Measurements from ENCODE around the gene BDKRB2. TPM values are rescaled to one million over a fixed set of nuclear protein-coding genes. Genes with fewer than 3 reads are reported as not detected.
A peak's percentile ranks its signal among the peaks of the same experiment; 100 is the strongest.

The BDKRB2 gene
- total RNA-seq, 1 experiment from 2014 or later, result 8.8 TPM

DNA sequence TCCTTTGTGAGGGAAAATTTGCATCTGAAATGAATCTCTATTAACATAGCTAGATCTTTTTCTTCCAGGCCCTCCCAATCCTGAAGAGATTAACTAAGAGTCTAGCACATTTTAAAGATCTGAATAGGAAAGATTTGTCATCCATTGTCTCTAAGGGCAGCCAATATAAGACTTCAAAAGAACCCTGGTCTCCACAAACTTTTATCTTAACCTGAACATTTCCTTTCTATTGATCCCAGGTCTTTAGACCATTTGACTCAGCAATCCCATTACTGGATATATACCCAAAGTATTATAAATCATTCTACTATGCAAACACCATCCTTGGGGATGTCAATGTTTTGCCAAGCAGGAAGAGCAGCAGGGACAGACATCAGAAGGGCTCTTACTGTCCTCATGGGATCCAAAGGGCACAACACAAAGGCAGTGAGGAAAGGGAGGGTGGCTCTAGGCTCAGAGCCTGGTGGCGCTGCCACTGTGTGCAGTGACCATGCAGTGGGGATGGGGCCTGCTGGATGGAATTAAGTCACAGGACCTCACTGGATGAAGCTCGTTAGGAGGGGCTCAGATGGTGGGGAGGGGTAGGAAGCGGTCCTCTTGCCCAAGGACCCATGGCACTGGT is 12.7 kb upstream of the BDKRB2 start:
- H3K27me3 ChIP-seq, result no peaks in the 10 kb centered on the region
- DNase-seq, result no peak
- H3K9me3 ChIP-seq, result no peaks in the 10 kb centered on the region
- H3K4me3 ChIP-seq, result no peak overlapping the region
- no peaks in the 10 kb centered on the region for H3K36me3 ChIP-seq

DNA sequence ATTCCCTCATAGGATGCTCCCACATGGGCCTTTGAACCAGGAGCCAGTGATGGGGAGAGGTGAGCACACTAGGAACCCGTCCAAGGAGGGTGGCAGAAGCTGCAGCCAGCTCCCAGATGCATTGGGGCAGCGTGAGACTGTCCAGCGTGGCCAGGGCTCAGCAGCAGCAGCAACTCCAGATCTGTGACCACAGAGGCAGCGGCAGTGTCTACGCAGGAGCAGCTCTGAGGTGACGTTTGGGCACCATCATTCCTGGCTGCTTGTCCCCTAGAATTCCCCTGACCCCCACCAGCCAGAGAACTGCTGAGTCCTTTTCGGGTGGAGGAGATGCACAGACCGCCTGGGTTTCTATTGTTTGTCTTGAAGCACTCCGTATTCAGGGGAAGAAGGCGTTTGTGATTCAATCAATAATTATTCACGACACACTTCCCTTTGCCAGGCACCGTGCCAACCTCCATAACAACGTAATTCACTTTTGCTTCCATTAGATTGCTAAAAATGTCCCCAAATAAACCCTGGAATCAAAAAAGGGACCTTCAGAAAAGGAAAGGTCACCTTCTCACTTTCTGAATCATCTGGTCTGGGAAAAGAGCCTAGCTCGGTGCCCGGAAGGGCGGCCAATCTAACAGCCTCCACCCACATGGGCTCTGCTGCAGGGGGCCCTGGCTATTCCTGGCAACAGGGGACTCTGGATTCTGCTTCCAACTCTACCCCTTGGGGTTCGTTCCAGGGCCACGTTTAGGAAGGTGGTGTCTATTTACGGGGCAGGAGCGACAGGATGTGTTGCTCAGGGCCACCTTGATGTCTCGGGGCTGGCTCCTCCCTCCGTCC is 11.4 kb upstream of the BDKRB2 start:
- H3K9me3 ChIP-seq, result no peaks in the 10 kb centered on the region
- no peak overlapping the region for H3K4me3 ChIP-seq
- DNase-seq, result no peak
- no peaks in the 10 kb centered on the region for H3K27me3 ChIP-seq
- no peaks in the 10 kb centered on the region for H3K36me3 ChIP-seq

DNA sequence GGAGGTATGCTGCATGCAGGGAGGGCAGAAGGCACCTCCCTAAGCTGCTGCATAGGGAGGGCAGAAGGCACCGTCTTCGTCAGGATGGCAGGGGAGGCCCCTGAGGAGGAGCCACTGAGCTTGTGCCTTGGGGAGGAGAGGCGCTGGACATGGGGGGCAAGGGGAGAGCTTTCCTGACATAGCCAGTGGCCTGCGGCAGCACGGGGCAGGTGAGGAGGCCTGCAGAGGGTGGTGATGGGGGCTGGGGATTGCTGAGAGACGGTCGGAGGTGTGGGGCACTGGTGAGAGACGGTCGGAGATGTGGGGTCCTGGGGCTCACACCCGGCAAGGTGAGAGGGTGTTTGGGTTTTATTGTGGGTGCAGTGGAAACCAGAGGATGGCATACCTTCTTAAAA is 10.4 kb upstream of the BDKRB2 start:
- Histone ChIP-seq H3K27me3 (no peaks in the 10 kb centered on the region), H3K36me3 (no peaks in the 10 kb centered on the region), H3K9me3 (no peaks in the 10 kb centered on the region), H3K4me3 (no peak overlapping the region)
- DNase-seq, result no peak

DNA sequence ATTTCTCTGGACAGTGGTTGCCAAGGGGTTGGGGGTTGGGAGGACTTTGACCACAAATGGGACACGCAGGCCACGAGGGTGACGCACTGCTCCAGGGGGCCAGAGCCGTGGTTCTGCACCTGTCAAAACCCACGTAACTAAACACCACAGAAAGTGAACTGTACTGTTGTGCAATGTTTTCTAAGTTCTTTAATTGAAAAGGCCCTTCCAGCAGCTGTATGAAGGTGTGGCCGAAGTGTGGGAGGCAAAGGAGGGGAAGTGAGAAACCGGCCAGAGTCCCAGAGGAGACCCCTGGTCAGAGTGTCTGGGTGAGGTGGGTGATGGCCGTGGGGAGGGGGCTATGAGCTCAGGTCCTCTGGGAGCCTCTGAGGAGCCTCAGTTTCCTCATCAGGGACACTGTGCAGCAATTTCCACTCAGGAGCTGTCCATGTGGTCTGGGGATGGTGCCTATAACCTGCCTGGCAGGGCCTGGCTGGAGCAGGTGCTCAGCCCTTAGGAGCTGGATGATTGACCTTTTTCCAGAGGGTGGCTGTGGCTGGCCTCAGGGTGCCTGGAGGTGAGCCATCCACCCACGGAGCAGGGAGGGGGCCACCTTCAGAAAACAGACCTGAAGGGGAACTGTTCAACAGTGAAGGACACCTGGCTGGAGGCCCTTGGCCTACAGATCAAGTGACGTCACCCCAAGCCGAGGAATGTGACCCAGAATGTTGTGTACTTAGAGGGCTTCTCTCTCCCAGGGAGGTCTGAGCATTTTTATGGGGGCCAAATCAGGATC is 9.8 kb upstream of the BDKRB2 start:
- H3K4me3 ChIP-seq, result no peak overlapping the region
- H3K36me3 ChIP-seq, result no peaks in the 10 kb centered on the region
- H3K9me3 ChIP-seq, result no peaks in the 10 kb centered on the region
- DNase-seq, result no peak
- H3K27me3 ChIP-seq, result no peaks in the 10 kb centered on the region

DNA sequence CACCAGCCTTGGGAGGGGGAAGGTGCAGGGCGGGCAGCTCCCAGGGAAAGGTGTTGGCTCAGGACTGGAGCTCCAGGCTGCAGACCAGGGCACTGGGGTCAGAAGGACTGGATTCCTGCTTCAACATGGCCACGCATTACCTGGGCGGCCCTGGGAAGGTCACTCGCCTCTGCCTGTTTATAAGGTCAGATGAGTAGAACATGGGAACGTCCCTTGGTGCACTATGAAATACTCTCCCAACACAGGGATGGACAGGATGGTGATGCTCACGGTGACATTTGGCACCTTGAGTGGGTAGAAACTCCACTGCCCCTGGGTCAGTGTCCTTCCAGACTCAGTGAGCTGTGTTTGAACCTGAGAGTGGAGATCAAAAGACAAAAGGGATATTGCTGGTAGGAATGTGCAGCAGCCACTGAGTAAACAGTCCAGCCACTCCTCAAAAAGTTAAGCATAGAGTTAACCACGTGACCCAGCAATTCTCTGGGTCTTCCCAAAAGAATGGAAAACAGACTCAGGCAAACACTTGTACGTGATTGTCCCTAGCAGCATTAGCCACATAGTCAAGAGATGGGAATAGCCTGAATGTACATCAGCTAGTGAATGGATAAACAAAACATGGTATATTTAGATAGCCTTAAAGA is 9.1 kb upstream of the BDKRB2 start:
- H3K4me3 ChIP-seq, result no peak overlapping the region
- no peaks in the 10 kb centered on the region for H3K27me3 ChIP-seq
- no peak for DNase-seq
- H3K36me3 ChIP-seq, result no peaks in the 10 kb centered on the region
- H3K9me3 ChIP-seq, result no peaks in the 10 kb centered on the region

DNA sequence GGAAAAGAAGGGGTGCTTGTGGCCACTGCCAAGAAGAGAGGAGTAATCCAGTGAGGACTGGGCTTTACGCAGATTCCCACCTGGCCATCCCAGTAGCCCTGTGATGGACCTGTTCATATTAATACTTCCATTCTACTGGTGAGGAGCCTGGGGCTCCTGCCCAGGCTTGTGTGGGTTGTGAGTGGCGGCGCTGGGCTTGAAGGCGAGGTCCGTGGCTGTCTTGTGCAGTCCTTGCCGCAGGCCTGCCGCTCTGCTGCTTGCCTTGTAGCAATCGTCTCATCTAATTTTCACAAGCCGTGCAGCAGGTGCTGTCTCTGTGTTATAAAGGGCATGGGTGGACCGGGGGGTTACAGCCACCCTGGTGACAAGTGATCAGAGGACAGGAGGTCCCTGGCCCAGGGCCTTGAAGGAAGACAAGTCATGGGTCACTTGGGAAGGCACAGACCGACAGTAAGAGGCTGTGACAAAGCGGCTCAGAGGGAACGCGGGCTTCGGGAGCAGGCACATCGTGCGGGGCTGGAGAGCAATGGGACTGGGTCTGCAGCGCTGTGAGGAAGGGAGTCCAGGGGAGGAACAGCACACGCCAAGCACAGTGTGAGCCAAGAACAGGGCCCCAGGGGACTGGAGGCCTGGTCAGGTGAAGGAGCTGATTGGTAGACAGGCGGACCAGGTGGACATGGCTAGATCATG is 7.3 kb upstream of the BDKRB2 start:
- Histone ChIP-seq H3K9me3 (no peaks in the 10 kb centered on the region), H3K27me3 (no peaks in the 10 kb centered on the region), H3K4me3 (no peak overlapping the region), H3K36me3 (no peaks in the 10 kb centered on the region)
- no peak for DNase-seq

DNA sequence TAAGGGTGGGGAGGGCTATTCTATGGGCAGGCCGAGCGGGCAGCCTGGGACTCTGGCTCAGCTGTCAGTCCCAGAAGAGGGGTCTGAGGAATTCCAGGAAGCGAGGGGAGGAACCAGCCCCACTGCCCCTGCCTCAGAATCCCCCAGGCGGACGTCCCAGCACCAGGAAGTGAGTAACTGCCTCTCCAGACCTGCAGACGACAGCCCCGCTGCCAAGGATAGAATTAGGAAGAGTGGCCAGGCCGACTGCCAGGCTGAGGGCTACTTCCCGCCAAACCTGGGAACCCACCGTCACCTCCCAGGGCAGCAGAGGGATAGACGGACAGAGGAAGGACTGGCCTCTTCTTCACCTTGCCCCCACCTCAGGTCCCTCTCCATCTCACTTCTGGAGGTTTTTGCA is 6.7 kb upstream of the BDKRB2 start:
- Histone ChIP-seq H3K4me3 (no peak overlapping the region), H3K9me3 (no peaks in the 10 kb centered on the region), H3K27me3 (no peaks in the 10 kb centered on the region), H3K36me3 (no peaks in the 10 kb centered on the region)
- DNase-seq, result no peak

DNA sequence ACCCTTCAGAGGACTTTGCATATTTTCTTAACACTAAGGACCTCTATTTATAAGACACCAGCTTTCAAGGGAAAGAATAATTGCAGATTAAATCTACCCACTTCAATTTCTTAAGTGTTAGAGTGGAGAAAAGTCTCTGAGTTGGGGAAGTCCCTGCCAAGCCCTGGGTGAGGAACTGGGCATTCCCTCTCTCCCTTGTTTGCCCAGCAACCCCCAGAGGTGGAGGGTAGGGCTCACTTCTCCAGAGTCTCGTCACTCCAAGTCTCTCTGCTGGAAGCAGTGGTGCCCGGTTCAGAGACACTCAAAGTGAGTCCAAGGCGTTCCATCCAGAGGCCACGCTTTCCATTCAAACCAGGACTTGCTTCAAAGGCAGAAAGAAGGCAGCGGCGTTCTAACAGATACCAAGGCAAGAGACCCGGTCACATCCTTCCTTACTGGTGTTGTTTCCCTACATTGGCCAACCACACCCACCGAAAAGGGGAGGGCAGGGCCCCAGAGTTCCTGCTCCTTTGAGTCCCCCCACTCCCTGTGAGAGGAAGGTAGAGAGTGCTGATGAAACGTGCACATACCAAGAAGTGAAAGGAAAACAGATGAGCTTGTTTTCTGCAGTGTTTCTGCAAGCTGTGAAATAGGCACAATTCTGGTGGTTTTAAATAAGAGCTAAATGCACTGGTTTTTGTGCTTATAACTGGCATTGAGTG is 6.1 kb upstream of the BDKRB2 start:
- peak; percentile 30 for DNase-seq
- Histone ChIP-seq H3K36me3 (no peaks in the 10 kb centered on the region), H3K9me3 (no peaks in the 10 kb centered on the region), H3K27me3 (no peaks in the 10 kb centered on the region), H3K4me3 (0 out of 2 replicates have a peak overlapping the region, but pooled peaks have one; percentile 2)

DNA sequence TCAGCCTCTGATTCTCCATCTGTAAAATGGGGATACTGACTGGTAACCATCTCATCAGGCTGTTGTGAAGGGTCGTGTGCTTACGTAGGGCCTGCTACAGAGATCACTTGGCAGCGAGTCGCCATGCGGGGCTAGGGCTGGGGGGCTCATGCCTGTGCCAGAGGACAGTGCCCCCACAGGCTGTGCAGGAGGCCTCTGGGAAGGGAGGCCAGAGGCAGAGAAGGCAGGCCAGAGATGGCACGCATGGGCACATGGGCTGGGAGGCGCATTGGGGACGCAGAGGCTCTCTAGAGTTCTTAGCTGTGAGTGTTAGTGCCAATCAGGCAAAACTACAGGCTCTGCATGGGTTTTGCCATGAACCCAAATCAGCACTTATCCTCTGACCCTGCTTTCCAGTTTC is 3.5 kb upstream of the BDKRB2 start:
- H3K9me3 ChIP-seq, result no peaks in the 10 kb centered on the region
- H3K4me3 ChIP-seq, result no peak overlapping the region
- H3K36me3 ChIP-seq, result no peaks in the 10 kb centered on the region
- DNase-seq, result no peak
- H3K27me3 ChIP-seq, result no peaks in the 10 kb centered on the region

DNA sequence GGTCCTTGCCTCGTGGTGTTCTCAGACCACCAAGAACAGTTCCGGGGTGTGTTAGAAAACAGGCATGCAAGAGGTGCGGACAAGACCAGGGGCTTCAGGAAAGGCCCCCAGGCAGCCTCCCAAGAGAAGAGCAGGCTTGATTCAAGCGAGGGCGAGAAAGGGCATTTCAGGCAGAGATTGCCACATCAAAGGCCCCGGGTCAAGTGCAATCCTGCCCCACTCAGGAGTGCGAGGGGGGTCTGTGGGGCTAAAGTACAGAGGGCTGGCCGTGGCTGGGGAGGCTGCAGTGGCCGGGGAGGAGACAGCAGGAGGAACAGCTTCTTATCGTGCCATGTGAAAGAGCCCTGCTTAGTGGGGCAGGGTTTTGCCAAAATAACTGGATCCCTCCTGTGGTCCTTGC is 2.7 kb upstream of the BDKRB2 start:
- no peak overlapping the region for H3K4me3 ChIP-seq
- H3K27me3 ChIP-seq, result no peaks in the 10 kb centered on the region
- no peaks in the 10 kb centered on the region for H3K9me3 ChIP-seq
- no peak for DNase-seq
- H3K36me3 ChIP-seq, result no peaks in the 10 kb centered on the region

DNA sequence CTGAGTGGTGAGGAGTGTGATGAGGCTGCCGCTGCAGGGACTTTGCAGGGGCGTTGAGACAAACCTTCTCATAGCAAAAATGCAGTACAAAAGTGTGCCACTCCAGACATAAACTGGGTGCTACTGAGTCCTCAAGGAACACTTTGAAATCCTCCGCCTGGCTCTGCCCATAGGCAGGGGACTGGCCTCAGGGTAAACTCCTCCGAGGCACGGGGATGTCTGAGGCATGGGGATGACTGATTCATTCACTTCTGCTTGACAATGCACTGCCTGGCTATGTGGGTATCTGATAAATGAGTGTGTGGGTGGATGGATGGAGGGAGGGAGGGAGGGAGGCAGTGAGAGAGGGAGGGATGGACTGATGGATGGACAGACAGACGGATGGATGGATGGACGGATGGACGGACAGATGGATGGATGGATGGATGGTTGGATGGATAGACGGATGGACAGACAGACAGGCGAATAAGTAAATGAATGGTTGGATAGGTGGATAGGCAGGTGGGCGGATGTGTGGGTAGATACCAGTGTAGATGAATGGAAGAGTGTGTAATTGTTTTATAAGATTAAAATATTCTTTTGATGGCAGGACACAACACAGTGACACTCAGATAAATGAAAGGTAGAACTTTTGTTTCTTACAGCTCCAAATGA is 2.1 kb upstream of the BDKRB2 start:
- no peak overlapping the region for H3K4me3 ChIP-seq
- H3K9me3 ChIP-seq, result no peaks in the 10 kb centered on the region
- no peaks in the 10 kb centered on the region for H3K36me3 ChIP-seq
- no peaks in the 10 kb centered on the region for H3K27me3 ChIP-seq
- no peak for DNase-seq

DNA sequence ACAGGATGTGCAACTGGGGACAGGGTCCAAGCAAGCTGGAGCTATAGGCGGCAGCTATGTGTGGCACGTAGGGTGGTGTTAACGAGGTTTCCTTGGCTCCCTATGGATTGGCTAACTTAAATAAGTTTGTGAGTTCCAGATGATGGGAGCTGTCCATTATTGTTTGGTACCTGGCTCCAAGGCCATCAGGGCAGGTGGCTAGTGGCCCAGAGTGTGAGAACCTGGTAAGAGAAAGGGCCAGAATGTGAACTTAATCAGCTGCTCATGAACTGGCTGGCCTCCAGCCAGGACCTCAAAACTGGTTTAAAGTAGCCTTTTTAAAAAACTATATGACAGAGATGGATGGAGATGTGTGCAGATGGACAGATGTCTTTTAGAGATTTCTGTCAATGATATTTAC is 1.5 kb upstream of the BDKRB2 start:
- Histone ChIP-seq H3K9me3 (no peaks in the 10 kb centered on the region), H3K27me3 (no peaks in the 10 kb centered on the region), H3K36me3 (no peaks in the 10 kb centered on the region), H3K4me3 (no peak overlapping the region)
- DNase-seq, result no peak

DNA sequence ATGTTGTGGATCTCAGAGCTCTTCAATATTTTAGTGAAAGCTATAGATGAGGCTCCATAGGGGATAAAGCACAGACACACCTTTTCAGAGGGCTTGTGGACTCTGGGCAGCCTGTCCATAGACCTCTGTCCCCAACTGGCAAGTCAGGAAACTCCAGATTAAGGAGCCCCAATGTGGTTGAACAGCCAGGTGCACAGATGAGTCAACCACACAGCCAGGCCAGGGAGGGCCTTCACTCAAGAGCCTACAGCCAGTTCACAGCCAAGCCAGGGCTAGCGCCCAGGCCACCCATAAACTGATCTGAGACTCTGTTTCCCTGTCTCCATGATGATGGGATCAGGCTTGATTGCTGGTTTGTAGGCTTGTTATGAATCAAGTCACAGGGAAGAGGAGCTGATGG is 1.0 kb upstream of the BDKRB2 start:
- no peaks in the 10 kb centered on the region for H3K36me3 ChIP-seq
- no peaks in the 10 kb centered on the region for H3K27me3 ChIP-seq
- no peak overlapping the region for H3K4me3 ChIP-seq
- no peak for DNase-seq
- H3K9me3 ChIP-seq, result no peaks in the 10 kb centered on the region

DNA sequence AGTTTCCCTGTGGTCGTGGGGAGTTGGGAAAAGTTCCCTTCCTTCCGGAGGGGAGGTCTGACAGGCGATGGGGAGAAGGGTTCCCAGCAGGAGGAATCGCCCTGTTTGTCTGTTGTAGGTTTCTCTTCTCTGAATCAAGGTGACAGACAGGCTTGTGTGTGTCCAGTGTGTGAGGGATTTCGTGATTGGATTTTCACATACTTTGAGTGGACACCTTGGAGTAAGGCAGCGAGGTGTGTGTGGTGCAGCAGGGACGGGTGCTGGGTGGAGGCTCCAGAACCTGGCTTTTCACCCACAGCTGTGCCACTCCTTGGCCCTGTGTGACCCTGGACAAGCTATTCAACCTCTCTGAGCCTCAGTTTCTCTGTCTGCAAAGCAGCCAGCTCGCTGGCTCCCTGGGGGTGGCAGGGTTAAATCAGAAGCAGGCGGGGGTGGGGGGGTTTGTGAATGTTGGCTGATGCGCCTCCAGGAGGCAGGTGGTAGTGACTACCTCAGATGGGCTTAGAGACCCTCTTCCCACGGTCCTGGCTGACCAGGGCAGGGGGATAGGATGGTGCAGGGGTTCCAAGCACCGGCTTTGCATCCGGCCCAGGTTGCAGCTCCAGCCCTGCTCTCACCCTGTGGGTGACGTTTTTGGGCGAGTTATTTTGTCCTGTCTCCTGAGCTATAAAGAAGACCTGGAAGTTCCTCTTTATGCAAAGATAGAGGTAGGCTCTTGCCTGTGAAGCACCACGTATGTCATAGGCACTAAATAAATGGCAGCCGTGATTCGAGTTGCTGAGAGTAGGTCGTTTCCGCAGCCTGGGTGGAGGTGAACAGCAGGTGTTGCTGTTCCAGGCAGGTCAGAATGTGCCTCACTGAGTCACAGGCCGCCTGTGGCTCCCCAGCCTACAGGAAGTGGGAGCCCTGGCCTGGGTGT is 679 bp downstream of the BDKRB2 start:
- DNase-seq, result no peak
- H3K27me3 ChIP-seq, result no peaks in the 10 kb centered on the region

DNA sequence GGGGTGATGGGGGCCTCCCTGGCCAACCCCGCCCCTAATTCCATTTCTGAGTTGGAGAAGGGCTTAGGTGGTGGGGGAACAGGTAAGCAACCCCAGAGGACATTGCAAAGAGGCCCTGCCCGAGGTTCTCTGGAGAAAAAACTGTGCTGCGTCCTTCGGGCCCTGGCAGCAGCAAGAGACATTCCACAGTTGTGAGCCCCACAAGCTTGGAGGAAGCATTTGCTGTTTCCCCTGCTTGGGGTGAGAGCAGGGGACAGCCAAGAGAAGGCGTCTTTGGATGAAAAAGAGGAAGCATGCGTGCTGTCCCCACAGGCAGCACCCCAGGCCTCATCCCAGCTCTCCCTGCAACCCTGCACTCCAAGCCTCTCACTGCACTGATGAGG is 1.3 kb downstream of the BDKRB2 start:
- Histone ChIP-seq H3K4me3 (peak overlapping the region; percentile 58), H3K27me3 (no peaks in the 10 kb centered on the region), H3K36me3 (peaks cover 2% of the 10 kb centered on the region; the same call in 1 of the 2 replicates), H3K9me3 (no peaks in the 10 kb centered on the region)
- no peak for DNase-seq

More for the DNA sequence above, 679 bp downstream of the BDKRB2 start:
- Histone ChIP-seq H3K9me3 (no peaks in the 10 kb centered on the region), H3K36me3 (peaks cover under 1% of the 10 kb centered on the region; the same call in 1 of the 2 replicates), H3K4me3 (peak overlapping the region; percentile 58)
